ENCODE data around the gene MTARC1.

DNA sequence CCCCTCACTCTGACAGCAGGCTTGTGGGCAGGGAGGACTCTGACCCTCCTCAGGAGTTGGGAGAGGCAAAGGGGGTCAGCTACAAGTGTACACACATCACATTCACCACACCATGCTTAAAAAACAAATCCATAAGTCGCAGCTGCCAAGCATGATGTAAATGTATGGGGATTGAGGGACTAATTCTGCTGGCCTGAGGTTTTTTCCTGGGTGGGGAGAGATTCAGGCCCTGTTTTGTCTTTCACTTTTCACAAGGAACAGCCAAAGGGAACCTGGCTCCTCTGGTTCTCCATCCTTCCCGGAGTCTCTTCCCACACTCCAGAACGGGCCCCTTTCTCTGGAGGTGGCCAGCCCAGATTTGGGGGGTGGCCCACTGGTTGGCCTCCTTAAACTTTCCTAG, 39.9 kb upstream of the MTARC1 start:
- TF ChIP-seq, protein P1, sequence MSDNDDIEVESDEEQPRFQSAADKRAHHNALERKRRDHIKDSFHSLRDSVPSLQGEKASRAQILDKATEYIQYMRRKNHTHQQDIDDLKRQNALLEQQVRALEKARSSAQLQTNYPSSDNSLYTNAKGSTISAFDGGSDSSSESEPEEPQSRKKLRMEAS (IDR thresholded peaks at IDR 0.05), result no peak
- TF ChIP-seq, protein P2, sequence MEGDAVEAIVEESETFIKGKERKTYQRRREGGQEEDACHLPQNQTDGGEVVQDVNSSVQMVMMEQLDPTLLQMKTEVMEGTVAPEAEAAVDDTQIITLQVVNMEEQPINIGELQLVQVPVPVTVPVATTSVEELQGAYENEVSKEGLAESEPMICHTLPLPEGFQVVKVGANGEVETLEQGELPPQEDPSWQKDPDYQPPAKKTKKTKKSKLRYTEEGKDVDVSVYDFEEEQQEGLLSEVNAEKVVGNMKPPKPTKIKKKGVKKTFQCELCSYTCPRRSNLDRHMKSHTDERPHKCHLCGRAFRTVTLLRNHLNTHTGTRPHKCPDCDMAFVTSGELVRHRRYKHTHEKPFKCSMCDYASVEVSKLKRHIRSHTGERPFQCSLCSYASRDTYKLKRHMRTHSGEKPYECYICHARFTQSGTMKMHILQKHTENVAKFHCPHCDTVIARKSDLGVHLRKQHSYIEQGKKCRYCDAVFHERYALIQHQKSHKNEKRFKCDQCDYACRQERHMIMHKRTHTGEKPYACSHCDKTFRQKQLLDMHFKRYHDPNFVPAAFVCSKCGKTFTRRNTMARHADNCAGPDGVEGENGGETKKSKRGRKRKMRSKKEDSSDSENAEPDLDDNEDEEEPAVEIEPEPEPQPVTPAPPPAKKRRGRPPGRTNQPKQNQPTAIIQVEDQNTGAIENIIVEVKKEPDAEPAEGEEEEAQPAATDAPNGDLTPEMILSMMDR (IDR thresholded peaks at IDR 0.05 in 2 of 3, conservative IDR thresholded peaks at IDR 0.05 in 1 of 3; ENCODE audit: borderline replicate concordance in 1 of 3, insufficient read depth in 1 of 3, low read depth in 2 of 3, low read length in 2 of 3), result no peak
- no peak for TF ChIP-seq FOSL1 (IDR thresholded peaks at IDR 0.05; ENCODE audit: low read depth)
- TF ChIP-seq YY1 (IDR thresholded peaks at IDR 0.05; ENCODE audit: extremely low read depth, insufficient replicate concordance, low read depth, low read length), result no peak
- TF ChIP-seq CEBPB (IDR thresholded peaks at IDR 0.05; ENCODE audit: low read depth), result no peak
- TF ChIP-seq JUND (IDR thresholded peaks at IDR 0.05), result no peak
- TF ChIP-seq POLR2AphosphoS5 (IDR thresholded peaks at IDR 0.05; ENCODE audit: low read depth, low read length), result no peak
- TF ChIP-seq, protein P3, sequence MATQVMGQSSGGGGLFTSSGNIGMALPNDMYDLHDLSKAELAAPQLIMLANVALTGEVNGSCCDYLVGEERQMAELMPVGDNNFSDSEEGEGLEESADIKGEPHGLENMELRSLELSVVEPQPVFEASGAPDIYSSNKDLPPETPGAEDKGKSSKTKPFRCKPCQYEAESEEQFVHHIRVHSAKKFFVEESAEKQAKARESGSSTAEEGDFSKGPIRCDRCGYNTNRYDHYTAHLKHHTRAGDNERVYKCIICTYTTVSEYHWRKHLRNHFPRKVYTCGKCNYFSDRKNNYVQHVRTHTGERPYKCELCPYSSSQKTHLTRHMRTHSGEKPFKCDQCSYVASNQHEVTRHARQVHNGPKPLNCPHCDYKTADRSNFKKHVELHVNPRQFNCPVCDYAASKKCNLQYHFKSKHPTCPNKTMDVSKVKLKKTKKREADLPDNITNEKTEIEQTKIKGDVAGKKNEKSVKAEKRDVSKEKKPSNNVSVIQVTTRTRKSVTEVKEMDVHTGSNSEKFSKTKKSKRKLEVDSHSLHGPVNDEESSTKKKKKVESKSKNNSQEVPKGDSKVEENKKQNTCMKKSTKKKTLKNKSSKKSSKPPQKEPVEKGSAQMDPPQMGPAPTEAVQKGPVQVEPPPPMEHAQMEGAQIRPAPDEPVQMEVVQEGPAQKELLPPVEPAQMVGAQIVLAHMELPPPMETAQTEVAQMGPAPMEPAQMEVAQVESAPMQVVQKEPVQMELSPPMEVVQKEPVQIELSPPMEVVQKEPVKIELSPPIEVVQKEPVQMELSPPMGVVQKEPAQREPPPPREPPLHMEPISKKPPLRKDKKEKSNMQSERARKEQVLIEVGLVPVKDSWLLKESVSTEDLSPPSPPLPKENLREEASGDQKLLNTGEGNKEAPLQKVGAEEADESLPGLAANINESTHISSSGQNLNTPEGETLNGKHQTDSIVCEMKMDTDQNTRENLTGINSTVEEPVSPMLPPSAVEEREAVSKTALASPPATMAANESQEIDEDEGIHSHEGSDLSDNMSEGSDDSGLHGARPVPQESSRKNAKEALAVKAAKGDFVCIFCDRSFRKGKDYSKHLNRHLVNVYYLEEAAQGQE (IDR thresholded peaks at IDR 0.05; ENCODE audit: low read depth), result no peak
- TF ChIP-seq RAD21 (IDR thresholded peaks at IDR 0.05; ENCODE audit: low read depth), result no peak
- no peak for TF ChIP-seq EZH2 (IDR thresholded peaks at IDR 0.05)
